NCI-H1417 (cell line): ENCODE measurements around the gene ZNF607.
"Not testable (repeated sequence)": the region's sequence is repeated elsewhere in the genome, so short reads cannot be mapped to it uniquely, and the experiment has no call there.

Experiments
- DNase-seq, 3 experiments: peaks; one replicate each; lab custom pipeline; 2025; lab: John Stamatoyannopoulos, UW

The ZNF607 gene

GRCh38 chr19:37719111-37719926 is at the start of gene ZNF607:
ZNF607 (minus strand) TSS chr19:37719761; CDS start chr19:37711618, 8,143 bp downstream.
- DNase-seq: peak; percentile 91 to 98 (median 96)

- DNase-seq: no peak
These were observed 43.9 kb upstream of the ZNF607 start for GRCh38 chr19:37763488-37763887.

DNA sequence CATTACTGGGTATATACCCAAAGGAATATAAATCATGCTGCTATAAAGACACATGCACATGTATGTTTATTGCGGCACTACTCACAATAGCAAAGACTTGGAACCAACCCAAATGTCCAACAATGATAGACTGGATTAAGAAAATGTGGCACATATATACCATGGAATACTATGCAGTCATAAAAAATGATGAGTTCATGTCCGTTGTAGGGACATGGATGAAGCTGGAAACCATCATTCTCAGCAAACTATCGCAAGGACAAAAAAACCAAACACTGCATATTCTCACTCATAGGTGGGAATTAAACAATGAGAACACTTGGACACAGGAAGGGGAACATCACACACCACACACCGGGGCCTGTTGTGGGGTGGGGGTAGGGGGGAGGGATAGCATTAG is 38.1 kb upstream of the ZNF607 start:
- not testable (repeated sequence) for DNase-seq

- no peak for DNase-seq
These were observed 18.8 kb upstream of the ZNF607 start for GRCh38 chr19:37738371-37738770.

DNA sequence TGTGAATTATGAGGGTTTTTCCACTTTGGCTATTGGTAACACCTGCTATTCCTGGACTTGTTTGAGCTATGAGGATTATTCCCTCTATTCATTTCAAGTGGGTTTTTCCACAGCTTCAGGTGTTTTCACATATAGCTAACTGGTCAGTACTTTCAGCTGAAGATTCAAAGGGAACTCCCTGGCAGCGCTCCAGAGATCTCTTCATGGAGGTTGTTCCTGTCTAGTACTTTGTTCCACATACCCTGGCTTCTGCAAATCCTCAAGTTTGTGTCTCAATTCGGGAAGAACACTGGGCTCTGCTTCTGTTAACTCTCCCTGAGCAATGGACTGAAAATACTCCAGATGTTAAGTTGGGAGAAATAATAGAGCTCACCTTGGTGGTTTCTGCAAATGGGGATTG is 5.6 kb upstream of the ZNF607 start:
- DNase-seq: no peak

GRCh38 chr19:37719927-37720265 is 335 bp upstream of the ZNF607 start:
- no peak for DNase-seq

DNA sequence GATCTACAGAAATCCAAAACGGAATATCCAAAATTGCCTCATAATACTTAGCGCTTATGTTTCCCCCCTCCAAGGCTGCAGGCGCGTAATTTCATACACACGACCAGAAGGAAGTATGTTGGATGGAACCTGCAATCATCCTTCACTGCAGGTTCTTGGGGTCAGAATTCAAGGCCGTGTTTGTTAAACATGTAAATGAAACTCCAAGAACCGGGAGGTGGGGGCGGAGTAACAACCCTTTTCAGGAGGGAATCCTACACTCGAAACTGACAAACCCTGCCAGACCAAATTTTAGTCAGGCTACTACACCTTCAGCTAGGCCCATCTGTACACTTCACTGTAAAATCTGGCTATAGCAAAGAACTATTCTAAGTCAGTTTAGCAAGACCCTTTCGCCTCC is 1.3 kb downstream of the ZNF607 start:
- peak in 1 of 3 experiments; percentile 33 for DNase-seq

- DNase-seq: no peak
These were observed 3.4 kb downstream of the ZNF607 start for GRCh38 chr19:37716140-37716539.

DNA sequence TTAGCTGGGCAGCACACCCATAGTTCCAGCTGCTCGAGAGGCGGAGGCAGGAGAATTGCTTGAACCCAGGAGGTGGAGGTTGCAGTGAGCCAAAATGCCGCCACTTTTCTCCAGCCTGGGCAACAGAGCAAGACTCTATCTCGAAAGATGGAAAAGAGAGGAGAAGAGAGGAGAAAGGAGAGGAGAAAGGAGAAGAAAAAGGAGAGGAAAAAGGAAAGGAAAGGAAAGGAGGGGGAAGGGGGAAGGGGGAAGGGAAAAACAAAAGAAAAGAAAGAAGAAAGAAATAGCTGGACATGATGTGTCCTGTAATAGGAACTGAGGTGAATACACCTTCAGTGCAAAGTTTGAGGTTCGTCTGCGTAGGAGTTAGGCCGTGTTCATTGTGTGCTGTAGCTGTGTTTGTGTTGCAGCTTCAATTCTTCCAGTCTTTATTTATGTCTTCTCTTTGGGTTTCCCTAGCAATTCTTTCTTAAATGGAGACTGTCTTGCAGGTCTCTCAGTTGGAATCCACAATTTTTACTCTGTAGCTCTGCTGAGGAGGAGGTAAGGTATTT is 13.4 kb downstream of the ZNF607 start:
- DNase-seq: no peak

DNA sequence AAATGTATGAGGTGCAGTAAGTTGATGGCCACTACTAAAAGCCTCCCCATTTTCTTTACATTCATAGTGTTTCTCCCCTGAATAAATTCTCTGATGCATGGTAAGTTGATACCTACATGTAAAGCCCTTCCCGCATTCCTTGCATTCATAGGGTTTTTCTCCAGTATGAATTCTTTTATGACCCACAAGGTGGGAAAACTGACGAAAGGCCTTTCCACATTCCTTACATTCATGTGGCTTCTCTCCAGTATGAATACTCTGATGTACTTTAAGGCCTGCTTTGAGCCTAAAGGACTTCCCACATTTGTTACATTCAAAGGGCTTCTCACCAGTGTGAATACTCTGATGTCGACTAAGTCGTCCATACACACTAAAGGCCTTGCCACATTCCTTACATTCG is 20.5 kb downstream of the ZNF607 start:
- no peak for DNase-seq

DNA sequence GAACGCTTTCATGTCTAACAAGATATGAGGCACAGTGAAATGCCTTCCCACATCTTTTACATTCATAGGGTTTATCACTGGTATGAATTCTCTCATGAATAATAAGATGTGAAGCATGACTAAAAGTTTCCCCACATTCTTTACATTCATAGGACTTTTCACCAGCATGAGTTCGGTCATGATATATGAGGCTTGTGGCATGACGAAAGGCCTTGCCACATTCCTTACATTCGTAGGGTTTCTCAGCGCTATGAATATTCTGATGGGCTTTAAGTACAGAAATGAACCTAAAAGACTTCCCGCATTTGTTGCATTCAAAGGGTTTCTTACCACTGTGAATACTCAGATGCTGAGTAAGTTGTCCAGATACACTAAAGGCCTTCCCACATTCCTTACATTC is 21.3 kb downstream of the ZNF607 start:
- no peak for DNase-seq

GRCh38 chr19:37695144-37695899 is 24.2 kb downstream of the ZNF607 start:
- DNase-seq: no peak

- no peak for DNase-seq
These were observed 26.5 kb downstream of the ZNF607 start for GRCh38 chr19:37692956-37693620.

DNA sequence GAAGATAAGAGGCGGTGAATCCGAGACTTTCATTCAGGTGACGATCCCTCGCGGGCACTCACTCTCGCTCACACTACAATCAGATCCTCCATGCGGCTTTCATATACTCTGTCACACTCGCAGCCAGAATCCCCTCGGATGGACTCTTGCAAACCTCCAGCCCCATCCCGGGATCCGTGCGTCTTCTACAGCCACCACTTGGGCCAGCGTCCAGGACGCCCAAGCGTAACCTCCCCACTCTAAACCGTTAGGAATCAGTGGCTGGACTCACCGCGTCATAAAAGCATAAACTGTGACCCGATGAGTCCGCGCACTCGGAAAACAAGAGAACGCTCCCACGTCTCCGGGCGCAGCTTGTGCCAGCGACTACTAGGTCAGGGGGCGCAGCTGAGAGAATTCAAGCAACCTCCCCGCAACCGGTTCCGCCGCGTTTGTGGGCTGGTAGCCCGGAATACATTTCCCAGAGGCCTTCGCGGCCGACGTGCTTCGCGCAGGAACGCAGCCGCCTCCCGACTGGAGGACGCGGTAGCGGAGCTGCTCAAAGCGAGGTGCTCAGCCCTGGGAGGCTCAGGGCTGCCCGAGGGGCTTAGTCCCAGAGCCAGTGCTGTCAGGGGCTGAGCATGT is 27.6 kb downstream of the ZNF607 start:
- peak; percentile 55 to 80 (median 74) for DNase-seq

DNA sequence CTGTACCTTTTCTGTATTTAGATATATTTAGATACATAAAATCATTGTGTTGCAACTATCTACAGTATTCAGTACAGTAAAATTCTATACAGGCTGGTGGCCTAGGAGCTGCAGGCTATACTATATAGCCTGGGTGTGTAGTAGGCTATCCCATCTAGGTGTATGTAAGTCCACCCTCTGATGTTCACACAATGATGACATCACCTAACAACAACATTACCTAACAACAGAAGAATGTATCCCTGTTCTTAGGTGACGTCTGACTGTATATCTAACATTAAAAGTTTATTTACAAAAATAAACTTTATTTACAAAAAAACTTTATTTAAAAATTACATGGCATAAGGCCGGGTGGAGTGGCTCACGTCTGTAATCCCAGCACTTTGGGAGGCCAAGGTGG is 36.0 kb downstream of the ZNF607 start:
- DNase-seq: no peak

GRCh38 chr19:37669450-37669914 is 50.1 kb downstream of the ZNF607 start:
- no peak for DNase-seq

DNA sequence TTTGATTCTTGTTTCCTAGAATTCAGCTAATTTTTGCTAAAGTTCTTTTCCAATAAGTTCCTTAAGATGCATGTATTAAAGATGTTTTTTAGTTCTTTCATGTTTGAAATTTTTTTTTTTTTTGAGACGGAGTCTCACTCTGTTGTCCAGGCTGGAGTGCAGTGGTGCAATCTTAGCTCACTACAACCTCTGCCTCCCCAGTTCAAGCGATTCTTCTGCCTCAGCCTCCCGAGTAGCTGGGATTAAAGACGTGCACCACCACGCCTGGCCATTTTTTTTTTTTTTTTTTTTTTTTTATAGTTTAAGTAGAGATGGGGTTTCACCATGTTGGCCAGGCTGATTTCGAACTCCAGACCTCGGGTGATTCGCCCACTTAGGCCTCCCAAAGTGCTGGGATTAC is 62.4 kb downstream of the ZNF607 start:
- not testable (repeated sequence) for DNase-seq

DNA sequence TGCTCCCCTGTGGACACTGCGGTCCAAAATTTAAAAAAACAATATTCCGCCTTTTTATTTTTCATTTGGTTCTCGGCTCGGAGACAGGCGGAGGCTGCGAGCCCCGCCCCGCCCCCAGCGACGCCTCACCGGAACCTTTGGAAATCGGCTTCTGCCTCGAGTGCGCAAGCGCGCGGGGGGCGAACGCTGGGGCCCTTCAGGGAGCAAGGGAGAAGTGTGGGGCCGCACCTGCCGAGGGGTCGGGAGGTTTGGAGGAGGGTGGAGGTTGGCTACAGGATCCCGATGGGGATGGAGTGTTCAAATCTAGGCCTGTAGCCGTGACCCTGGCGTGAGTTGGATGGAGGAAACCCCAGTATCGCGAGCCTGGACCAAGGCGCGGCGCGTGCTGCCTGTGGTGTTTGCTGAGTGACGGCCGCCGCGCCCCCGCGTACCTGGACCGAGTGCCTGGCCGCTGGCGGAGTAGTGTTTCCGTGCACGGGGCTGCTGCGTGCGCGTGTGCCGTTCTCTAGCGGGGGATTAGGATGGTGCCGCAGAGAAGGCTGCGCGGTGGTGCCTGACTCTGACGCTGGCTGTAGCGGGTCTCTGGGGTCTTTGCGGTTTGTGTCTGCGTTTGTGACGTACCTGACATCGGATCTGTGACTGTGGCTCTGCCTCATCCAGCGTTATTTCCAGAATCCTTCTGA is 63.7 kb downstream of the ZNF607 start:
- peak; percentile 94 to 96 (median 95) for DNase-seq

- DNase-seq: peak; percentile 94 to 95 (median 95)
These were observed 64.3 kb downstream of the ZNF607 start, which contains the start of gene ZFP30 for GRCh38 chr19:37655301-37655688. ZFP30 (minus strand) TSS chr19:37655465; CDS start chr19:37647822, 7,643 bp downstream.

DNA sequence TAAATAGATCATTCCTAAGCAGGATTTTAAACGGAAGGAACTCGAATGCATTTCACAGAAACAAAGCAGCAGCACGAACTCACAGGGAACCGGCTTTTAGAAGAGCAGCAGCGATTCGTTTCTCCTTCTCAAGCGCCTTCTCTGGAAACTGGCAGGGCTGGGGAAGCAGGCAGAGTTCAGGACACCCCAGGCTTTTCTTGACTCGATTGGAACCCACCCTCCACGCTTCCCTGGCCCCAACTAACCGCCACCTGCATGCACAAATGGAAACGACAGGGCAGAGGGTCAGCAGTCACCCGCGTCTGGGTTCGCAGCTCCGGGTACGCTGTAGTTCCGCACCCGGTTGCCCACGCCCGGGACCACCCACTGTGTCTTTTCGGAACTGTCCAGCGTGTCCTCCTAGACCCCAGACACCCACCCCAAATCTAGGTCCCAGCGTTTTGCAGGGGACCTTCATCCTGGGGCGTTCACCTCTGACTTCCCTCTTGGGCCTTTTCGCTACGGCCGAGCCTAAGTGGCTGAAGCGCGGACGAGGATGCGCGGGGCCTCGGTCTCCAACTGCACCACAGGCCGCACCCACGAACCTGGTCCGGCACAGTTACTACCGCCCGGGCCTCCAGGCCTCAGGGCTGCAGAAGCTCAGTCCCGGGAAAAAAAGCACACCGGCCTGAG is 64.8 kb downstream of the ZNF607 start:
- DNase-seq: peak; percentile 70 to 89 (median 88)

DNA sequence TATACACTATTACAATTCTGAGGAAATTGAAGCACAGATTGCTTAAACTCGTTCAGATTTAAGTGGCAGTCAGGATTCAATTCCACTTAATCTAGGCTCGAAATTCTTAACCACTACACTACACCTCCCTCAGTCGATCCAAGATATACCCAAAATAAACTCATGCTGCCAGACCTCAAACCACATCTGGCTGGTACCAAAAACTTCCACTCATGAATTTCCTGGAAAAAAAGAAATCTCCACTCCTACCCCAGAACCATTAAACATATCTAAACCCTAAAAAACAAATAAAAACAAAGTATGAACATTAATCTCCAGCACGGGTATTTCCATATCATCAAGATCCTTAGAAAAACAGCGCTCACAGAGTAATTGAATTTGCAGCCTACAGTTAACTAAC is 65.4 kb downstream of the ZNF607 start:
- DNase-seq: peak in 1 of 3 experiments; percentile 57
